Measurements from ENCODE around the gene ACSS1.

Gene ACSS1

DNA sequence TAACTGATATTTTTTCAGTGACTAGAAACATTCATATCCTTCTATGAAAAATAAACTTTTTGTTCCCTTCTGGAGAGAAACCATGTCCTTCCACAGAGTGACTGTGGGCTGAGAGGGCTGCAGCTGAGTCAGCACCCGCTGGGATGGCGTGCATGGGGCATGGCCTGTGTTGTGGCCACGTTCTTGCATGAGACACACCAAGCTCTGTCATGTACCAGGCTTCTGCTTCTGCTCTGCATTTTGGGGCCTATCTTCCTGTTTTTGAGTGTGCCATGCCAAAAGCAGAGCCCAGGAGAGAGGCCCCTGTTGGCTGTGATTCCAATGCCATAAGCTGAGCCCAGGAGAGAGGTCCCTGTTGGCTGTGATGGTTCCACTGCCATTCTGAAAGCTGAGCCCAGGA is 76.1 kb downstream of the ACSS1 start:
- Mint-ChIP-seq H3K27me3 (no peaks in the 10 kb centered on the region), H3K36me3 (peaks cover 46% of the 10 kb centered on the region), H3K9me3 (no peaks in the 10 kb centered on the region), H3K27ac (no peak overlapping the region), H3K4me3 (no peak overlapping the region), H3K4me1 (peaks cover 70% of the 10 kb centered on the region)

- Mint-ChIP-seq H3K4me1 (peaks cover 66% of the 10 kb centered on the region), H3K27ac (no peak overlapping the region), H3K27me3 (no peaks in the 10 kb centered on the region), H3K4me3 (no peak overlapping the region), H3K9me3 (peaks cover 1% of the 10 kb centered on the region), H3K36me3 (peaks cover 52% of the 10 kb centered on the region)
These were observed 76.7 kb downstream of the ACSS1 start for GRCh38 chr20:24981282-24981681.

DNA sequence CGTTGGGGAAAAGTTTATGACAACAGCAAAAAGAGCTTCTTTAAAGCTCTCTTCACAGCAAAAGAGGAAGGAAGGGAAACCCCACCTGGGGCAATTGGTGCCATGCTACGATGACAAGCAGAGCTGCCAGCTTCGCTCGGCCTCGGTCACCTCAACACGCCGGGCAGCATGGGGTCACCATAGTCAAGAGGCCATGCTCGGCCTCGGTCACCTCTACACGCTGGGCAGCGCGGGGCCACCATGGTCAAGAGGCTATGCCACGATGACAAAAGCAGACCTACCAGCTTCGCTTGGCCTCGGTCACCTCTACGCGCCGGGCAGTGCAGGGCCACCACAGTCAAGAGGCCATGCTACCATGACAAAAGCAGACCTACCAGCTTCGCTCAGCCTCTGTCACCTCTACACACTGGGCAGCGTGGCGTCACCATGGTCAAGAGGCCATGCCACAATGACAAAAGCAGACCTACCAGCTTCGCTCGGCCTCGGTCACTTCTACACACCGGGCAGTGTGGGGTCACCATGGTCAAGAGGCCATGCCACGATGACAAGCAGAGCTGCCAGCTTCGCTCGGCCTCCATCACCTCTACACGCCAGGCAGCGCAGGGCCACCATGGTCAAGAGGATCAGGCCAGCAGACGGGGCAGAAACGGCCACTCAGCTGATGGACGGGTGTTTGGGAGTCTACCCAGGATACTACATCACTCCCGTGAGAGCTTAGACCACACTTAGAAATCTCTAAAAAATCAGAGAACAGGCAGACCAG is 77.5 kb downstream of the ACSS1 start:
- Mint-ChIP-seq H3K4me1 (peaks cover 63% of the 10 kb centered on the region), H3K27ac (no peak overlapping the region)

DNA sequence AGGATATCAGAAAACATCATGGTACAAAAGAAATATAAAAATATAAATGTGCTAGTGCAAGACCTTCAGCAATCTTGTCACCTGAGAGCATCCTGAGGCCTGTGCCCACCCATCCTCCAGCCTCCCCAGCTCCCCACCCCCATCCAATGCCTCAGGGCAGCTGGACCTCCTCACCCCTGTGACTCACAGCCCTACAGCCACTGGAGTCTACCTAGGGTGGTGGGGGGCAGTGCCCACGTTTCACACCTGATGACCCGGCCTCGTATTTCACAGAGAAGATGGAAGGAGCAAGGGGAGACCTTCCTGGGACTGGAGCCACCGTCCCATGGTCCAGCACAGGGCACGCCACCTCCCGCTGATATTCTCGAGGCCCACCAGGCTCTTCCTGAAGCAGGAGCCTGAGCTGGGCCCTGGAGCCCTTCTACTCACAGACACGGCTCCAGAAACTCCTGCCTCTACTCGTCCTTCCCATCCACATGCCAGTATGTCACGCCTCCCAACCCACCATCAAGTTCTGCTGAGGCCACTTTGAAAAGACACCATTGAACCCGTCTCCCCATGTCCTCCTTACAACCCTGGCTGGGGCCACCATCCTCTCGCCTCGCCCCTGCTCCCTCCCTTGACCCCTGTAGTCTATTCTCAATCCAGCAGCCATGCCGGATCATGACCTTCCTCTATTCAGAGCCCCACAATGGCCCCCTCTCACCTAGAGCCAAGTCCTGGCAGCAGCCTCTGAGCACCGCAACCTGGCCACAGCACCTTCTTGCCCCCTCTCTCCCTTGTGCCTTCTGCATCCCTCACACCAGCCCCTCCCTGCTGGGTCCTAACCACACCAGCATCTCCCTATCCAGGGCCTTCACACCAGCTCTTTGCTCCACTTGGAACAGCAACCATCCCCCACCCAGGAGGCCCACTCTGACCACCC is 78.6 kb downstream of the ACSS1 start:
- peaks cover 58% of the 10 kb centered on the region for H3K36me3 Mint-ChIP-seq
- H3K4me3 Mint-ChIP-seq: no peak overlapping the region
- H3K27ac Mint-ChIP-seq: peak overlapping the region; percentile 9
- H3K27me3 Mint-ChIP-seq: no peaks in the 10 kb centered on the region
- H3K9me3 Mint-ChIP-seq: peaks cover 5% of the 10 kb centered on the region
- peaks cover 56% of the 10 kb centered on the region for H3K4me1 Mint-ChIP-seq

More for the DNA sequence above, 77.5 kb downstream of the ACSS1 start:
- H3K9me3 Mint-ChIP-seq: peaks cover 5% of the 10 kb centered on the region
- peaks cover 57% of the 10 kb centered on the region for H3K36me3 Mint-ChIP-seq
- H3K27me3 Mint-ChIP-seq: no peaks in the 10 kb centered on the region
- no peak overlapping the region for H3K4me3 Mint-ChIP-seq

DNA sequence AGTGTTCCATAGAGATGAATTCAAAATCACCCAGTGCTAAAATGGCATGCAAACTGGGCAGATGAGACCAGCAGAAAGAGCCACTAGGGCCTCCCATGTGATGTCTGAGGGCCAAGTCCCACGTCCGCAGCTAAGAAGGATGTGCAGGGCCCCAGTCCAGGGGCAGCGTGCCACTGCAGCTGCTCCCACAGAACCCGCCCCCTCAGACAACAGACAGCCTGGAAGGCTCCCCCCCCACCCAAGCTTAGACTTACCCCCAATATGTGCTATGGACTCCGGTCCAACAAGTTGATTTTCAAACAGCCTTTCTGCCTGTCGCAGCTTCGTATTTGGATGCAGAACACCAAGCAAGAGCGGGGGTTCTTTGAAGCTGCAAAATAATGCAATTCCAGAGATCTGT is 79.4 kb downstream of the ACSS1 start:
- Mint-ChIP-seq H3K4me3 (no peak overlapping the region), H3K4me1 (peaks cover 53% of the 10 kb centered on the region), H3K27me3 (no peaks in the 10 kb centered on the region), H3K27ac (no peak overlapping the region), H3K9me3 (peaks cover 5% of the 10 kb centered on the region), H3K36me3 (peaks cover 60% of the 10 kb centered on the region)

DNA sequence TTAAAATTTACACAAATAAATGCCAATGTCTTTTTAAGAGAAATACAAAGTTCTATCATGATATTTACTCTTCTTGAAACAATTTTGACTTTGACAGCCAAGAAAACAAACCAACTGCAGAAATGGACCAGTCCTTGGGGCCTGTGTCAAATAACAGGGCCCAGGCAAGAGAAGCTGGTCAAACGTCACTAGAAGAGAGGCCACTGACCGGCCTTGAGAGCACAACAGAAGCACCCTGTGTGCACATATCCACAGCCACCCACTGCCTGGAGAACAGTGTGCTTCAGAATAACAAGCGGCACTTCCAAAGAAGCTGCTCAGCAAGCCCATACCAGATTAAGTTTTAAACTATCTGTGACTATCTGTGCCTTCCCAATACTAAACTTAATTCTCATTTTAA is 80.1 kb downstream of the ACSS1 start:
- Mint-ChIP-seq H3K27me3 (no peaks in the 10 kb centered on the region), H3K27ac (no peak overlapping the region), H3K9me3 (peaks cover 5% of the 10 kb centered on the region), H3K4me1 (peaks cover 50% of the 10 kb centered on the region), H3K36me3 (peaks cover 63% of the 10 kb centered on the region), H3K4me3 (no peak overlapping the region)

DNA sequence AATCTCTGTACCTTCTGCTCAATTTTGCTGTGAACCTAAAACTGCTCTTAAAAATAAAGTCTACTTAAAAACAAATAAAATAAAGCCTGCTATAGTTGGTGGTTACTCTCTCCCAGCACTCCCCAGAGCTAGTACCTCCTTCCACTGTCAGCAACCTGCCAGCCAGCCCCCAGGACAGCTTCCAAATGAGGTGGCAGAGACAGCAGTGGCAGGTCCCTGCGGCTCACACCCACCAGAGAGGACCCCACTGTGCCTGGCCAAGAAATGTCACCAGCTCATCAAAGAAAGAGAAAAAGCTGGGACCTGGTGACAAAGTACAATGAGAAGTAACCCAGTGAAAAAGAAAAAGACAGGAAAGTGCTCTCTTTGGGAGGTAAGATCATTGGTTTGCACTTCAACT is 80.6 kb downstream of the ACSS1 start:
- Mint-ChIP-seq H3K4me3 (no peak overlapping the region), H3K4me1 (peaks cover 47% of the 10 kb centered on the region), H3K9me3 (peaks cover 5% of the 10 kb centered on the region), H3K27me3 (no peaks in the 10 kb centered on the region), H3K36me3 (peaks cover 60% of the 10 kb centered on the region), H3K27ac (no peak overlapping the region)

- H3K9me3 Mint-ChIP-seq: peaks cover 5% of the 10 kb centered on the region
- no peak overlapping the region for H3K4me3 Mint-ChIP-seq
- H3K27ac Mint-ChIP-seq: no peak overlapping the region
- peaks cover 16% of the 10 kb centered on the region for H3K4me1 Mint-ChIP-seq
- H3K27me3 Mint-ChIP-seq: no peaks in the 10 kb centered on the region
- peaks cover 38% of the 10 kb centered on the region for H3K36me3 Mint-ChIP-seq
These were observed 85.6 kb downstream of the ACSS1 start for GRCh38 chr20:24972341-24972740.

GRCh38 chr20:24971376-24972101 is 86.4 kb downstream of the ACSS1 start:
- H3K27ac Mint-ChIP-seq: no peak overlapping the region

GRCh38 chr20:24970754-24971153 is 87.2 kb downstream of the ACSS1 start:
- no peaks in the 10 kb centered on the region for H3K27me3 Mint-ChIP-seq

More at GRCh38 chr20:24971376-24972101, 86.4 kb downstream of the ACSS1 start:
- peaks cover 34% of the 10 kb centered on the region for H3K36me3 Mint-ChIP-seq
- H3K4me3 Mint-ChIP-seq: no peak overlapping the region
- peaks cover 15% of the 10 kb centered on the region for H3K4me1 Mint-ChIP-seq
- H3K9me3 Mint-ChIP-seq: peaks cover 5% of the 10 kb centered on the region
- H3K27me3 Mint-ChIP-seq: no peaks in the 10 kb centered on the region

DNA sequence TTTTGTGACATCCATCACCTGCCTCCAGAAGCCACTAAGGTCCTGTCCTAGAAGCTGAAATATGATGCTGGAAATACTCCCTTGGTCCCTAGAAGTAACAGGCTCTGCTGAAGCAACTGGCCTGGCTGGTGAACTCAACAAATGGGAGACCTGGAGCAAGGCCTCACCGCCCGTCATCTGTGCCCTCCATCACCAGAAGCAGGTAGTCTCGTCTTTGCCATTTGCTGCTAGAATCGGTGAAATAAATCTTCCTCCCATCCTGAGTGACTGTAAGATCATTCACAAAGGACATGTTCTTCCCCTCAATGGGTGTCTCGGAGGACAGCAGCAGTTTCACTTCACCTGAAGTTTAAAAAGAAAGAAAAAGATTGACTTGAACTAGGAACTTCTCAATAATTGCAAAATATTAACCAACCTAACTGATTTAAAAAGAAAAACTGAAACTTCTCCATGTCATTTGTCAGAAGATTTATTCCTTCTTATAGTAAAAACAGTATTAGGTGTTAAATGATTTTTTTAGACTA is 87.8 kb downstream of the ACSS1 start:
- peaks cover 30% of the 10 kb centered on the region for H3K36me3 Mint-ChIP-seq
- no peak overlapping the region for H3K4me3 Mint-ChIP-seq
- H3K9me3 Mint-ChIP-seq: no peaks in the 10 kb centered on the region
- H3K27me3 Mint-ChIP-seq: no peaks in the 10 kb centered on the region
- no peak overlapping the region for H3K27ac Mint-ChIP-seq
- peaks cover 9% of the 10 kb centered on the region for H3K4me1 Mint-ChIP-seq

More at GRCh38 chr20:24970754-24971153, 87.2 kb downstream of the ACSS1 start:
- H3K27ac Mint-ChIP-seq: no peak overlapping the region
- peaks cover 32% of the 10 kb centered on the region for H3K36me3 Mint-ChIP-seq
- no peak overlapping the region for H3K4me3 Mint-ChIP-seq
- H3K4me1 Mint-ChIP-seq: peaks cover 9% of the 10 kb centered on the region
- H3K9me3 Mint-ChIP-seq: no peaks in the 10 kb centered on the region

DNA sequence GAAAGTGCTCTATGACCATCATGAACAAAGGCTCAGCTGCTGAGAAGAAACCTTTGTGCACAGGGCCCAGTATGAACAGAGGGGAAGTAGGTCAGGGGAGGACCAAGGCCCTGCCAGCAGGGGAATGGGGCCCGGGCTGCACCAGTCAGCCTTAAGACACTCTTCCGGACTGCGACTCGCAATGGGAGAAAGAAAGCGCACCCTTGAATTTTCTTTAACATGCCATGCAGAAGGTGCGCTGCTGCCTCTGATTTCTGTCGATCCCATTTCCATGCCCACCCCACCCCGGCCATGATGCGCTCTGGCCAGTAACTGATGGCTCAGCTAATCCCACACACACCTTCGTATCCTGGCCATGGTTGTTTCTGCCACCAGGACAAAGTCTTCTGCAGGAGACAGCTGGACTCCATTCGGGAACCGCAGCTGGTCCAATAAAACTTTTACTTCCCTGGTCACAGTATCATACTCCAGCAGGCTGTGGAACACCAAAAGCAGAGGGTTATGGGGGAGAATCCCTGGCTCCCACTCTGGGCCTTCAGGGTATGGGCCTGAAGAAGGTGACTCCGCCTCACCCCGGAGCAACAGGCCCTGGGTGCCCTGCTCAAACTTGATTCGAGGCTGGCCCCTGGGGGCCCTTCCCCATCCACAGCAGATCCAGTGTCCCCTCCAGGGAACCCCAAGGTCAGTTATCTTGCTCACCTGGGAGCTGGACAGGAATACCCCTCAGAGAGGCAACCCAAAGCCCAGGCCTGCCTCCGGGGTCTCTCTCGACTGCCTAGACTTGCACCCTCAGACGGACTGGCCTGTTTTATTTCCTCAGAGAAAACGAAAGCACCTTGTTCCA is 88.5 kb downstream of the ACSS1 start:
- Mint-ChIP-seq H3K4me3 (no peak overlapping the region), H3K9me3 (no peaks in the 10 kb centered on the region), H3K4me1 (peaks cover 8% of the 10 kb centered on the region), H3K27me3 (no peaks in the 10 kb centered on the region), H3K27ac (no peak overlapping the region), H3K36me3 (peaks cover 30% of the 10 kb centered on the region)

DNA sequence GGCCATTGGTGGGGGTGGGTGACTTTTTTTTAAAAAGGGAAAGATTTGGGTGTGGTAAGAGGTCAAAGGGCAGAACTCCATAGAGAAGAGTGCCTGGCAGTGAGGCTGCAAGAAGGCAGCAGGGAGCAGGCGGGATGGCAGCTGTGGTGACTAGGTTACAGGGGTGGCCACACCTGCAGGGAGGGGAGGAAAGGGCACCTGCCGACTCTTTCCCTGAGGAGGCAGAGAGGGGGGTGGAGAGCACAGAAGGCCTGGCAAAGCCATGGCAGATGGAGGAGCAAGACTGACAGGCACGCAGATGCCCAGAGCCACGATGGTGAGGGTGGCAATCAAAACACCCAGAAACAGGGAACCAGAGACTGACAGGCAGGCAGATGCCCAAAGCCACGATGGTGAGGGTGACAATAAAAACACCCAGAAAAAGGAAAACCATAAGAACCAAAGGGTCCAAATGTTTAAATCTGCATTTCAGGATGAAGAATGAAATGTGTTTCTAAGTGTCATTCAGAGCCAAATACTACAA is 89.6 kb downstream of the ACSS1 start:
- Mint-ChIP-seq H3K9me3 (no peaks in the 10 kb centered on the region), H3K36me3 (peaks cover 25% of the 10 kb centered on the region), H3K4me1 (peaks cover 7% of the 10 kb centered on the region), H3K4me3 (no peak overlapping the region), H3K27me3 (no peaks in the 10 kb centered on the region), H3K27ac (no peak overlapping the region)

GRCh38 chr20:24966317-24967012 is 91.5 kb downstream of the ACSS1 start:
- no peak overlapping the region for H3K4me3 Mint-ChIP-seq
- peaks cover 26% of the 10 kb centered on the region for H3K36me3 Mint-ChIP-seq
- H3K4me1 Mint-ChIP-seq: peaks cover 7% of the 10 kb centered on the region
- no peak overlapping the region for H3K27ac Mint-ChIP-seq
- no peaks in the 10 kb centered on the region for H3K9me3 Mint-ChIP-seq
- H3K27me3 Mint-ChIP-seq: no peaks in the 10 kb centered on the region

Data from activated naive CD4-positive, alpha-beta T cell treated with anti-CD3 and anti-CD28 coated beads, Interleukin-2, amount 50 U/mL, for 24 hours (primary cell).